Stimulated activated CD8-positive, alpha-beta memory T cell treated with anti-CD3 and anti-CD28 coated beads, Interleukin-15, amount 100 ng/mL, for 48 hours (primary cell): ENCODE results near the gene NBDY.
"Not testable (repeated sequence)": the region's sequence is repeated elsewhere in the genome, so short reads cannot be mapped to it uniquely, and the experiment has no call there.

Experiments used
- DNase-seq, 2 donors: peaks; one replicate each; pipeline ENCODE4 v3.0.0-alpha.2; 2020; ENCODE audit warnings: low read depth in 2 of 2

The NBDY gene, protein sequence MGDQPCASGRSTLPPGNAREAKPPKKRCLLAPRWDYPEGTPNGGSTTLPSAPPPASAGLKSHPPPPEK

GRCh38 chrX:56729152-56729850 is at the start of gene NBDY:
Gene NBDY (plus strand): TSS chrX:56729243. CDS start chrX:56729354, 111 bp downstream.
- no peak for DNase-seq

DNA sequence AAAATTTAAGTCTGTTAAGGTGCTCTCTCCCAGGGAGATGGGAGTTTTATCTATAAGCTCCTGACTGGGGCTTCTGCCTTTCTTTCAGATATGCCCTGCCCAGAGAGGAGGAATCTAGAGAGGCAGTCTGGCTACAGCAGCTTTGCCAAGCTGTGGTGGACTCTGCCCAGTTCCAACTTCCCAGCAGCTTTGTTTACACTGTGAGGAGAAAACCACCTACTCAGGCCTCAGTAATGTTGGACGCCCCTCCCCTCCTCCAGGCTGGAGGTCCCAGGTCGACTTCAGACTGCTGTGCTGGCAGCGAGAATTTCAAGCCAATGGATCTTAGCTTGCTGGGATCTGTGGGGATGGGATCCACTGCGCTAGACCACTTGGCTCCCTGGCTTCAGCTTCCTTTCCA is 24.5 kb upstream of the NBDY start:
- not testable (repeated sequence) for DNase-seq

DNA sequence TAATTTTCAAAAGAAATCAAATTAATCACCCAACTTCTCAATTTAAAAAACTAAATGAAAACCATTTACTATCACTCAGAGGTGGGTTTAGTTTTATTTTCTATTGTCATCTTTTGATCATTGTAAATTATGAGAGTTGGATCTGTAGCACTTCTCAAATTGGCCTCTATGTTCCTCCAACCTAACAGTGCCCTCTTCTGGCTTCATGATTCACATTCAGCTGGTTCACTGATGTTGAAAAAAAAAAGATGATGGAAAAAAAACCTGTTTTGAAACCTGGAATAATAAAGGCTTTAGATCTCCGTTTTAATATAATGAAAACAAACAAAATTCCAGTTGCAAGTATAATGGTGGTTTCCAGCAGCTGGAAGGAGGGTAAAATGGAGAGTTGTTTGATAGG is 2.4 kb upstream of the NBDY start:
- DNase-seq = no peak

DNA sequence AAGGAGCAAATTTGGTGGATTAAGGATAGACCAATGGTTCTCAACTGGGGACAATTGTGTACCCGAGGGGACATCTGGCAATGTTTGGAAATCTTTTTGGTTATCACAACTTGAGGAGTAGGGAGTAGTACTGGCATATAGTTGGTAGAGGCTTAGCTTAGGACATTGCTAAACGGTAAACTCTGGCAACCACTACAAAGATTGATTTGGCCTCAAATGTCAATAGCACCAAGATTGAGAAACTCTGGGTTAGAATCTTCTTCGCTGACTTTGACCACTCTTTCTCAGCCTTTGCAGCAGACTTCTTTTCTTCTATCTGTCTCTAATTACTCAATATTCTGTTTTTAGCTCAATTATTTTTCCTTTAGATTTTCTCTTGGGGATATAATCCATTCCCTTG is 1.5 kb upstream of the NBDY start:
- no peak for DNase-seq

- DNase-seq = no peak
Measured at GRCh38 chrX:56728321-56728720, 722 bp upstream of the NBDY start.

- no peak for DNase-seq
Measured at GRCh38 chrX:56728752-56729151, 291 bp upstream of the NBDY start.

GRCh38 chrX:56733459-56734046 is 4.5 kb downstream of the NBDY start:
- peak in 1 of 2 donors; percentile 20 for DNase-seq

- no peak for DNase-seq
Measured at GRCh38 chrX:56736219-56736618, 7.2 kb downstream of the NBDY start.

- DNase-seq = no peak
Measured at GRCh38 chrX:56738670-56739069, 9.6 kb downstream of the NBDY start.

DNA sequence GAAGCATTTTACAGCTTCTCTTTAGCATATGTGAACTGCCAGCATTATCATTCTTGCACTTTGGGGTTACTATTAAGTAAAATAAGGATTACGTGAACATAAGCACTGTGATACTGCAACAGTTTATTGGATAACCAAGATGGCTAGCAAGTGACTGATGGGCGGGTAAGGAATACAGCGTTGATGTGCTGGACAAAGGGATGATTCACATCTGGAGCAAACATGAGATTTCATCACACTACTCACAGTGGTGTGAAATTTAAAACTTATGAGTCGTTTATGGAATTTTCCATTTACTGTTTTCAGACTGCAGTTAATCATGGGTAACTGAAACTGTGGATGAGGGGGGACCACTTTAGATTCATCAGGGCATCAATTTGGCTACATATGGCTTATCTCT is 16.0 kb downstream of the NBDY start:
- DNase-seq = no peak

DNA sequence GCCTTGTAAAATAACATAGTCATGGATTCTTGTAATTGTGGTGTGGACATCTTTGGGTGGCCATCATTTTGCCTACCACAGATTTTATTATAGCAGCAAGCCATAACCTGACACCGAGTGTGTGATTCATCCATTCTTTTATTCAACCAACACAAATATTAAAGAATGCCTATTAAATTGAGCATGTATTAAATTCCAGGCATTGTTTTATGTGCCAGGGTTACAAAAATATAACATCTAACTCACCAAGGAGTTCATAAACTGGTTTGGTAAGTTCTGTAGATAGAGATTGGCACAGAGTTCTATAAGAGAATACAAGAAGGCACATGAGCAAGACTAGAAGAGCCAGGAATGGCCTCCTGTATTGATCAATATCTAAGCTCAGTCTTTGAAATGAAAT is 18.0 kb downstream of the NBDY start:
- no peak for DNase-seq

- DNase-seq = no peak
Measured at GRCh38 chrX:56751071-56751470, 22.0 kb downstream of the NBDY start.

DNA sequence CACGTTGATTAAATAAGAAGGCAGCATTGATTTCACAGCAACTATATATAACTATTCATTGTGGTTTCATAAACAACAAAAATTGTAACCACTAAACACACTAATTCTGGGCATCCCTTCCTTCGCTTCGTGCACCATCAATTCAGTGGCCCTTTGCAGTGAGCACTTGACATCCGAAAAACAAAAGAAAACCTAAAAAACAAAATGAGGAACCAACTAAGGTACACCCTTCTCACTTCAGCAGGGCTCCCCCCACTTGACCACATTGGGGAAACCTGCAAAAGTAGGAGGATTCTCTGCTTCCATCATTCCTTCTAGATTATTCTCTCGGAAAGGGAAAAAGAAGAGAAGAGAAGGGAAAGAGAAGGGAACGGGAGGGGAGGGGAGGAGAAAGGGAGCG is 28.3 kb downstream of the NBDY start:
- DNase-seq = no peak

DNA sequence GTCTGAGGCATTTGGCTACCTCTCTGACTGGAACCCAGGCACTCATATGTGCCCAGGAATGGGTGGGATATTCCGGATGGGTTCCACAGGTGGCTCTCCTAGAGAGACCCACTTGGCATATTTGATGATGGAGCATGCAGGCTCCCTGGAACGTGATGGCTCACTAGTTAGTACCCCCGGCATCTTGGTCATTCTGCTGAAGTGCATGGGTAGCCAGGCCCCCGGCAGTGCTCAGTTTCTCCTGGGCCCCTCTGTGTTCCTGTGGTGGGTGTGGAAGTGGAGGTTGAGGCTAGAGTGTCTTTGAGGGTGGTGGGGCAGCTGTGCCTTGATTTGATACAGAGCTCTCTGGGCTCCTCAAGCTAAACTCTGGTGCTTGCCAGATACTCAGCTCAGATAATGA is 29.4 kb downstream of the NBDY start:
- no peak for DNase-seq

DNA sequence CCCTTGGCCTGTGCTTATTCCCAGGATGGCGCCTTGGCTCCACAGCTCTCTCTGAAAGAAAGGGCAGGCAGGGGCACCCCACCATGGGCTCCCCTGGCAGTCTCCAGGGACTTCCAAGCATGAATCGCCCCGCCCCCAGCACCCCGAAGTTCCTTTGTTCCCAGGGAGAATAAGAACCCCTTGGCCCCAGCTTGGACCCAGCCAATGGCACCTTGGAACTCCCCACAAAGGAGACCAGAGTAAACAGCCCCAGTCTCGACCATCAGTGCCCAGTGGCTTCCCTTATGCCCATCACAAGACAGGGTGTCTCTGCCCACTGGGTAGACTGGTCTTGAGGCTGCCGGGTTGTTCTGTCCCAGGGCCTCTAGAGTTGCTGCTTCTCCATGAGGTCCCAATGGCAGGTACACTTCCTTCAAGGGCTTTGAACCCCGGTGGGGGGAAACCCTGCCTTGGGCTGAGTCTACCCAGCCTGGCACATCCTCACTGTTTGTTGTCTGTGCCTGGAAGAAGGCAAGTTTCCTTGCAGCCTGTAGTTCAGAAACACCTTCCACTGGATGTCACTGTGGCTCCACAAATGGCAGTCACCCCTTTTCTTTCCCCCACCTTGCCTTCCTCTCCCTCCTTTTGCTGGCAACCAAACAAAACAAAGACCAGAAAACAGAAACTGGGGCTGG is 30.8 kb downstream of the NBDY start:
- DNase-seq = no peak

- DNase-seq = not testable (repeated sequence)
Measured at GRCh38 chrX:56760410-56761124, 31.5 kb downstream of the NBDY start.

- no peak for DNase-seq
Measured at GRCh38 chrX:56761167-56761566, 32.1 kb downstream of the NBDY start.

GRCh38 chrX:56762220-56762619 is 33.2 kb downstream of the NBDY start:
- no peak for DNase-seq

GRCh38 chrX:56762707-56763555 is 33.9 kb downstream of the NBDY start:
- no peak for DNase-seq

DNA sequence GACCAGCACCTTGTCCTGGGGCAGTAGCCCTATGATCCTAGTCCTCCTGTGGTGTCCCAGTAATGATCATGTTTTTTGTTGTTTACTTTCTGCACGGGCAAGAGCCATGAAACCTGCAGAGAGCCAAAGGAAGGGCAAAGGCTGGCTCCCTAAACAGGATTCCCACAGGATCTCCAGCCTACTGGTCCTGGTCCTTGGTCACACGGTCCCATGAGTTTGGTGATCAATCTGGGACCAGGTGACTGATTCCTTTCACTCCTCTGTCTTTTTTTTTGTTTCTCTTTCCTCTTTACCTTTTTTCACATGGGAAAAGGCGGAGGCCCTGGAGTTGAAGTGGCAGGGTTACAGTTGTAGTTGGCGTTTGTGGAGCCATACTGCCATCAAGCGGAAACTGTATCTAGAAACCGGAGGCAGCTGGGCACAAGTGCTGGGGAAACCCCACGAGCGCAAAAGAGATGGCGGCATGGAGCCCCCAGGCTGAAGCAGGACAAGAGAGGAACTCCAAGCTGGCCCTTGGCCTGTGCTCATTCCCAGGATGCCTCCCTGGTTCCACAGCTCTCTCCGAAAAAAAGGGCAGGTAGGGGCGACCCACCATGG is 34.6 kb downstream of the NBDY start:
- no peak for DNase-seq
